HG02852 (cell line): Measurements from ENCODE around the gene PGS1.
A peak's percentile ranks its signal among the peaks of the same experiment; 100 is the strongest.

Source experiments
- ATAC-seq: cut with Tn5 transposase; IDR thresholded peaks from one replicate; pipeline ENCODE4 v1.9.1; 2021; ENCODE audit warnings: mild to moderate bottlenecking, moderate library complexity; ENCODE audit not compliant: unreplicated experiment

PGS1 gene

GRCh38 chr17:78362232-78362631 is 16.2 kb upstream of the PGS1 start:
- no peak for ATAC-seq

DNA sequence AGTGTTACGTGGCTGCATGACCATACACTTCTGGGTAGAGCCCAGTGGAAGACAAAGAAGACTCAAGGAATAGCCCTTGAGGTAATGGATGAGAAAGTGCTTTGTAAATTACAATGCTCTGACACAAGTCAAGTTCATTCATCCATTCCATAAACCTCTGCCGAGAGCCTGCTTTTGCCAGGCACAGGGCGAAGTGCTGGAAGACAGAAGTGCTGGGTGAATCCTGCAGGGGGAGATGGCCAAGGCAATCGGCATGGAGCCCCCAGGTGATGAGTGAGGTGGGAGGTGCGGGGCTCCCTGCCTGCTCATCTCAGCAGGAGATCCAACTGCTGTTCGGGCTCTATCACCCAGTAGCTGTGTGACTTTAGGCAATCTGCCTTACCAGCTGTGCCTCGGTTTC is 15.8 kb upstream of the PGS1 start:
- no peak for ATAC-seq

- no peak for ATAC-seq
Measured at GRCh38 chr17:78364436-78365281, 13.8 kb upstream of the PGS1 start.

- ATAC-seq: no peak
Measured at GRCh38 chr17:78365561-78366108, 12.8 kb upstream of the PGS1 start.

- ATAC-seq: peak; percentile 54
Measured at GRCh38 chr17:78366109-78366848, 12.2 kb upstream of the PGS1 start.

GRCh38 chr17:78367193-78367592 is 11.3 kb upstream of the PGS1 start:
- ATAC-seq: no peak

DNA sequence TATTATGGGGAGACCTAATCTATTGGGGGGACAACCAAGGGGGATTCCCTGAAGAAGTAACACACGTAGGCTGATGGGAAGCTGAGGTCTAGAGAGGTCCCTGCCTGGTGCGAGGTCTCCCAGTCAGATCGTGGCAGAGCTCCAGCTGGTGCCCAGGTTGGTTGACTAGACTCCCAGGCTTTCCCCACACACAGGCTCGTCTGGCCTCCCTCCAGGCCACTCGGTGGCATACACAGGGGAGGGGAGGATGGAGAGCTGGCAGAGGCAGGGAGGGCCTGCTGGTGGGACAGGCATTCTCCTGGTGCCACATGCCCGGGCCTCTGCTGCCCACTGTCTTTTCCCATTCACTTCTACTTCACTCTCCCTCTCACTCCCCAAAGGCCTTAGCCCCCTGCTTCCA is 10.1 kb upstream of the PGS1 start:
- ATAC-seq: no peak

DNA sequence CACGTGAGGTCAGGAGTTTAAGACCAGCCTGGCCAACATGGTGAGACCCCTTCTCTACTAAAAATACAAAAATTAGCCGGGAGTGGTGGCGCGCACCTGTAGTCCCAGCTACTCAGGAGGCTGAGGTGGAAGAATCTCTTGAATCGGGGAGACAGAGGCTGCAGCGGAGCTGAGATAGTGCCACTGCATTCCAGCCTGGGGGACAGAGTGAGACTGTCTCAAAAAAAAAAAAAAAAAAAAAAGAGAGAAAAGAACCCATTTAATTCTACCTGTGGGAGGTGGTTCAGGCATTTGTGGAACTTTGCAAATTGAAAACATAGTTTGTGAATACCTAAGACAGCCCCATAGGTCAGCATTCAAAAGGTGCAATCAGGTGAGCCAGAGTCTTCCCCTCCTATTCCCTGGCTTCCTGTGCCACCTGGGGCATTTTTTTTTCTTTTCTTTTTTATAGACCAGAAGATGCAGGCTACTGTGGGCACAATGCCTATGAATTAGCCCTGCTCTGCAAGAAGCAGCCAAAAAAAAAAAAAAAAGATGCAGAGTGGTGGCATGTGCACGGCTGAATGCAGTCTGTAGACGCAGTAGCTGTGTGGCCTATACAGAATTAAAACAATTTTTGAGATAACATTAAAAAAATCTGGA is 9.5 kb upstream of the PGS1 start:
- ATAC-seq: no peak

- ATAC-seq: no peak
Measured at GRCh38 chr17:78369791-78370381, 8.6 kb upstream of the PGS1 start.

DNA sequence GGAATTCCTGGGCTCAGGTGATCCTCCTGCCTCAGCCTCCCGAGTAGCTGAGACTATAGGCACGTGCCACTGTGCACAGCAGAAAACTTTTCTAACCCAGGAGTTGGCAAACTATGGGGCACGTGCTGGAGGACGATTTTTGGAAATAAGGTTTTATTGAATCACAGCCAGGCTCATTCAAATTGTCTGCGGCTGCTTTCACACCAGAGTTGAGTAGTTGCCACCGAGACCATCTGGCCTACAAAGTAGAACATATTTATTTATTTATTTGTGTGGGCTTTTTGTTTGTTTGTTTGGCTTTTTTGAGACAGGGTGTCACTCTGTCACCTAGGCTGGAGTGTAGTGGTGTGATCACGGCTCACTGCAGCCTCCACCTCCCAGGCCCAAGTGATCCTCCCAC is 7.4 kb upstream of the PGS1 start:
- no peak for ATAC-seq

- no peak for ATAC-seq
Measured at GRCh38 chr17:78372841-78373240, 5.6 kb upstream of the PGS1 start.

GRCh38 chr17:78374189-78374588 is 4.3 kb upstream of the PGS1 start:
- no peak for ATAC-seq

- ATAC-seq: no peak
Measured at GRCh38 chr17:78374631-78375274, 3.7 kb upstream of the PGS1 start.

DNA sequence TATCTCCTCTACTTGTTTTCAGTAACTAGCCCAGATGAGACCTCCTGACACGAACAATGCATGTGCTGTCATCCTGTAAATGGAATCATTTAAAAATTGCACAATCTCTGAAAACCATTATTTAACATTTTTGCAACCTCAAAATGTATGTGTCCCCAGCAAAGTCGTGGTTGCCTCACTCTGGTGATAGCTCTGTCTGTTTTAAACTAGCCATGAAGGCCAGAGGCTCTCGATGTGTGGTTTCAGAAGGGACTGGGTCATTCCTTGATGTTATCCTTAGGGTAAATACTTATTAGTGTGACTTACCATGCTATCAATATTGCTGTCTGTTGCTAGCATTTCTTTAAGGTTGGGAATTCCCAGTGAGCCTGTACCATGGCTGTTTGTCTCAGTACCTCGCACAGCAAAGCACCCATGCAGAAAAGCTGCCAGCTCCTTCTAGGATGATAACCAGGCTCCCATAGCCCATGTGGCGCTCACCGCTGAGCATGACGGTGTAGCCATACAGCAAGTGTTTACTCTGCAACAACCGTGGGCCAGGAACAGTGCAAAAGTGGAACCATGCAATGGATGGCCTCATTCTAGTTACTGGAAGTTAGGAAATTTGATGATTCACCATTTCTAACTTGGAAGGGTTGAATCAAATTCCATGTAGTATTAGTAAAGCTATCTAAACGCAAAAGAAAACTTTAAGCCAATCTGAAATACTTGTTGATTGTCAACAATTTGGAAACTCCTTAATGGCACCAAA is 2.9 kb upstream of the PGS1 start:
- ATAC-seq: no peak

DNA sequence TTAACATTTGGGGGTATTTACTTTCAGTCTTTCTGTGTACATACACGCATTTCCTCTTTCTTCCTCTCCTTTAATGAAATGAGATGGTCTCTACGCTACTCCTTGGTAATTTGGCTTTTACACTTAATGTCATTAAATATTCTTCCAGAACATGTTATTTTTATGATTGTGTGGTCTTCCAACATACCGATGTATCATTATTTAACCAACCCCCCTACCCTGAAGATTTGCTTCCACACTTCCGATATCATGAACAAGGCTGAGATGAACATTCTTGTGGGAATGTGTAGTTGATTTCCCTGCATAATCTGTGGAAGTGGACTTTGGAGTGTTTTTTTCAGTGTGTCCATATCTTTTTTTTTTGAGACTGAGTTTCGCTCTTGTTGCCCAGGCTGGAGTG is 2.3 kb upstream of the PGS1 start:
- ATAC-seq: no peak

GRCh38 chr17:78377858-78378224 is 608 bp upstream of the PGS1 start:
- no peak for ATAC-seq

- no peak for ATAC-seq
Measured at GRCh38 chr17:78379131-78379491, 662 bp downstream of the PGS1 start.

GRCh38 chr17:78380370-78380769 is 1.9 kb downstream of the PGS1 start:
- ATAC-seq: no peak

DNA sequence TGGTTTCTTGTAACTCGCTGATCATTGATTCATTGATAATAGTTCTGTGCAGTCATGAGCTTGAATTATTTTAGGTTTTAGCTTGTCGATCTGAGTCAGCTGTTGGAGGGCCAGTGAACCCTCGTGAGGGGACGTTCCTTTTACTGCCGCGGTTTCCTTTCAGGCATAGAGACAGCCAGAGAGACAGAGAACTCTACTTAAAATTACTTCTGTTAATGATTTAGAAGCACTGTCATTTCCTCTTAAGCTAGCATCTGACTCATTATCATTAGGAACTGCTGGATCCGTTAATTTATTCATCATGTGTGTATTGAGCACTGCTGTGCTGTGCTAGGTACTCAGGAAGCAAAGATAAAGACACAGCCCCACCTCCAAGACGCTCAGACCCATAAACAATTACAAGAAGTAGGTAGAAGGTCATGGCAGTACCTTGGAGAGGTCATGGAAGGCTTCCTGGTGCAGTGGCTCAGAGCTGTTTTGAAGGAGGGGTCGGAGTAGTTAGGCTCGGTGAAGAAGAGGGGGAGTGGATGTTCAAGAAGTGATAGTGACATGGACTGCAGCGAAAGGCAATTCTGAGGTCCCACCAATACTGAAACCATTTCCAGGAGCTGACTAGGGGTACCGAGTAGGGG is 3.3 kb downstream of the PGS1 start:
- no peak for ATAC-seq
